ENCODE measurements around the gene AK9.

- no peak for TF ChIP-seq CTCF (IDR thresholded peaks at IDR 0.05; ENCODE audit: low read length)
- TF ChIP-seq EZH2 (IDR thresholded peaks at IDR 0.05; ENCODE audit: borderline replicate concordance, low read length), result no peak
These were observed 184.2 kb downstream of the AK9 start for GRCh38 chr6:109506841-109507240.
